ENCODE results near the gene XIRP1.

XIRP1 gene

GRCh38 chr3:39146611-39147591 is 45.5 kb downstream of the XIRP1 start:
- DNase-seq (ENCODE audit: low read depth, low spot score): peak; percentile 98
- ChIA-PET POLR2A (interaction anchor here (0.7 to 1.9 kb wide), 9 partner anchors 11 to 41 kb away, joined by 3 to 12 read pairs (median 4); partner anchors contain the start of genes GORASP1 and TTC21A), CTCF (interaction anchor here (0.8 to 3.5 kb wide), 7 partner anchors 11 to 145 kb away, joined by 3 to 26 read pairs (median 6); no protein-coding TSS in a partner anchor)
- TF ChIP-seq CTCF (IDR thresholded peaks at IDR 0.05; ENCODE audit: insufficient read depth, low read length, missing control alignments): no peak
- peak overlapping the region; percentile 32 for H3K4me3 ChIP-seq (ENCODE audit: low read depth, low read length)

- no peak for DNase-seq (ENCODE audit: low read depth, low spot score)
- POLR2A ChIA-PET: interaction anchor here (0.9 to 1.9 kb wide), 6 partner anchors 10 to 38 kb away, joined by 3 to 12 read pairs (median 4); partner anchors contain the start of genes GORASP1 and TTC21A
- no peak overlapping the region for H3K4me3 ChIP-seq (ENCODE audit: low read depth, low read length)
- CTCF ChIA-PET: interaction anchor here (0.7 to 3.5 kb wide), 8 partner anchors 10 to 146 kb away, joined by 3 to 26 read pairs (median 6); no protein-coding TSS in a partner anchor
- TF ChIP-seq CTCF (IDR thresholded peaks at IDR 0.05; ENCODE audit: insufficient read depth, low read length, missing control alignments): no peak
Observed at GRCh38 chr3:39146083-39146501, 46.3 kb downstream of the XIRP1 start.

- no peak for DNase-seq (ENCODE audit: low read depth, low spot score)
- POLR2A ChIA-PET: no interaction called here
- TF ChIP-seq CTCF (IDR thresholded peaks at IDR 0.05; ENCODE audit: insufficient read depth, low read length, missing control alignments): no peak
- CTCF ChIA-PET: interaction anchor here (1.6 to 3.5 kb wide), 5 partner anchors 9 to 143 kb away, joined by 6 to 26 read pairs (median 7); no protein-coding TSS in a partner anchor
- no peak overlapping the region for H3K4me3 ChIP-seq (ENCODE audit: low read depth, low read length)
Observed at GRCh38 chr3:39144748-39145380, 47.5 kb downstream of the XIRP1 start.

- no peak overlapping the region for H3K4me3 ChIP-seq (ENCODE audit: low read depth, low read length)
- POLR2A ChIA-PET: no interaction called here
- CTCF ChIA-PET: interaction anchor here (1.0 to 3.4 kb wide), 3 partner anchors 18 to 144 kb away, joined by 3 to 12 read pairs (median 7); no protein-coding TSS in a partner anchor
- DNase-seq (ENCODE audit: low read depth, low spot score): no peak
- TF ChIP-seq CTCF (IDR thresholded peaks at IDR 0.05; ENCODE audit: insufficient read depth, low read length, missing control alignments): no peak
Observed at GRCh38 chr3:39144095-39144747, 48.2 kb downstream of the XIRP1 start.

GRCh38 chr3:39143051-39143885 is 49.1 kb downstream of the XIRP1 start:
- no peak for TF ChIP-seq CTCF (IDR thresholded peaks at IDR 0.05; ENCODE audit: insufficient read depth, low read length, missing control alignments)
- ChIA-PET CTCF (interaction anchor here (1.0 to 2.1 kb wide), 2 partner anchors 17 to 145 kb away, joined by 3 to 7 read pairs; no protein-coding TSS in a partner anchor), POLR2A (no interaction called here)
- DNase-seq (ENCODE audit: low read depth, low spot score): no peak
- H3K4me3 ChIP-seq (ENCODE audit: low read depth, low read length): no peak overlapping the region

Data from AG04449 (cell line).